HEK293 (cell line): ENCODE measurements around the gene LRRC37A2.
"Not testable (repeated sequence)": the region's sequence is repeated elsewhere in the genome, so short reads cannot be mapped to it uniquely, and the experiment has no call there.

Experiments used
- CTCF ChIA-PET: fragments of 350-600 bp; formaldehyde crosslinking; extraction: SDS; loops from one replicate; lab custom pipeline; 2021; ENCODE audit warnings: antibody characterized with exemption; lab: Yijun Ruan, JAX
- POLR2A ChIA-PET: fragments of 300-600 bp; formaldehyde crosslinking; extraction: SDS; loops from one replicate; lab custom pipeline; 2020; ENCODE audit warnings: antibody characterized with exemption, inconsistent platforms; lab: Yijun Ruan, JAX
- H3K27ac ChIP-seq: fragments of 200-500 bp; sonication (Bioruptor generic); 2 replicates; pipeline ENCODE4 v1.5.1; 2014; ENCODE audit warnings: low read depth, low read length, control low read depth, inconsistent platforms; ENCODE audit errors: extremely low read depth
- H3K36me3 ChIP-seq, 2 experiments: fragments of 200-500 bp in 1 of 2; sonication (Bioruptor generic) in 1 of 2; 1 replicate in 1 of 2; 2 replicates in 1 of 2; pipeline ENCODE4 v1.5.1; 2014 to 2017; ENCODE audit warnings: inconsistent platforms in 2 of 2, low read length in 2 of 2; ENCODE audit not compliant: control insufficient read depth in 2 of 2, insufficient read depth in 1 of 2
- H3K4me1 ChIP-seq: fragments of 200-500 bp; sonication (Bioruptor generic); 2 replicates; pipeline ENCODE4 v1.5.1; 2014; ENCODE audit warnings: mild to moderate bottlenecking, low read length, inconsistent platforms; ENCODE audit not compliant: control insufficient read depth, insufficient read depth
- H3K4me3 ChIP-seq: 2 replicates; pipeline ENCODE4 v1.5.1; 2011; ENCODE audit warnings: low read depth, mild to moderate bottlenecking, control low read depth, low read length, moderate library complexity
- H3K9me3 ChIP-seq: fragments of 200-500 bp; sonication (Bioruptor generic); 2 replicates; pipeline ENCODE4 v1.5.1; 2014; ENCODE audit warnings: low read depth, low read length, inconsistent platforms; ENCODE audit not compliant: control insufficient read depth, insufficient read depth

Gene LRRC37A2

GRCh38 chr17:46559155-46559554 lies 46.9 kb downstream of the LRRC37A2 start:
- H3K36me3 ChIP-seq, H3K27ac ChIP-seq, CTCF ChIA-PET, H3K4me3 ChIP-seq, H3K4me1 ChIP-seq, H3K9me3 ChIP-seq, POLR2A ChIA-PET: not testable (repeated sequence)

DNA sequence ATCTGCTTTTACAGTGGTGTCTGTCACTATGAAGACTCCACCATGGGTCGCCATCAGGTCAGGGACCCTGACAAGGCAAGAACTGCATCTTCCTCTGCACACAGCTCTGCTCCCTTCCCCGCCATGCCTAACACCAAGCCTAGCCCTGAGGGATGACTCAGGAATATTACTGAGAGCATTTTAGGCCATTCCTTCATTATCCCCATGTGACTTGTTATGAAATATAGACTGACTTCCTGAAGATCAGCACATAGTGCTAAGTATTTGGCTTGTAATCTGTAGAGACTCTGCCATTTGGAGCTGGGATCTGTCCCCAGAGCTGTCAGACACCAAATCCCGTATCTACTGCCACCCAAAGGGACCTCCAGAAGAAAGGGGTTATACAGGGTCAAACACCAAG lies 47.8 kb downstream of the LRRC37A2 start:
- H3K4me1 ChIP-seq, H3K36me3 ChIP-seq, H3K9me3 ChIP-seq, CTCF ChIA-PET, POLR2A ChIA-PET, H3K4me3 ChIP-seq, H3K27ac ChIP-seq: not testable (repeated sequence)

DNA sequence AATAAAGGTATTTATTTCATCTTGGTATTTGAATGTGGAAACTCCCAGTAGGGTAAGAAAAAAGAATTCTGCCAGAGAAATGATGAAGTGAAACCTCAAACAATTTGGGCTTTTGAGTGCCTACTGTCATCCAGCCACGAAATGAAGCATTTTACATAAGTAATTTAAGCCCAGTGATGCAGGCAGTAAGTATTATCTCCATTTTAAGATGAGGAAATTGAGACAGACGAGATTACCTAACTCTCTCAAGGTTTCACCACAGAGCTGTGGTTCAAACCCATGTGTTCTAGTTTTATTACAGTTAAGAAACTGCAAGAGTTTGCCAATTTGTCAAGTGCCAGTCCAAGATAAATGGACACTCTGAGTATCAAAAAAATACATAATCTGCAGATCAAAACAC lies 54.0 kb downstream of the LRRC37A2 start:
- H3K4me3 ChIP-seq, H3K4me1 ChIP-seq: not testable (repeated sequence)

GRCh38 chr17:46566980-46567379 lies 54.7 kb downstream of the LRRC37A2 start:
- H3K27ac ChIP-seq, H3K9me3 ChIP-seq, H3K4me3 ChIP-seq, CTCF ChIA-PET, H3K4me1 ChIP-seq, POLR2A ChIA-PET, H3K36me3 ChIP-seq: not testable (repeated sequence)

More for the DNA sequence above, 54.0 kb downstream of the LRRC37A2 start:
- H3K36me3 ChIP-seq, POLR2A ChIA-PET, CTCF ChIA-PET, H3K9me3 ChIP-seq, H3K27ac ChIP-seq: not testable (repeated sequence)

GRCh38 chr17:46571796-46572195 lies 59.5 kb downstream of the LRRC37A2 start:
- POLR2A ChIA-PET, H3K4me3 ChIP-seq, H3K4me1 ChIP-seq, CTCF ChIA-PET, H3K27ac ChIP-seq, H3K9me3 ChIP-seq, H3K36me3 ChIP-seq: not testable (repeated sequence)

DNA sequence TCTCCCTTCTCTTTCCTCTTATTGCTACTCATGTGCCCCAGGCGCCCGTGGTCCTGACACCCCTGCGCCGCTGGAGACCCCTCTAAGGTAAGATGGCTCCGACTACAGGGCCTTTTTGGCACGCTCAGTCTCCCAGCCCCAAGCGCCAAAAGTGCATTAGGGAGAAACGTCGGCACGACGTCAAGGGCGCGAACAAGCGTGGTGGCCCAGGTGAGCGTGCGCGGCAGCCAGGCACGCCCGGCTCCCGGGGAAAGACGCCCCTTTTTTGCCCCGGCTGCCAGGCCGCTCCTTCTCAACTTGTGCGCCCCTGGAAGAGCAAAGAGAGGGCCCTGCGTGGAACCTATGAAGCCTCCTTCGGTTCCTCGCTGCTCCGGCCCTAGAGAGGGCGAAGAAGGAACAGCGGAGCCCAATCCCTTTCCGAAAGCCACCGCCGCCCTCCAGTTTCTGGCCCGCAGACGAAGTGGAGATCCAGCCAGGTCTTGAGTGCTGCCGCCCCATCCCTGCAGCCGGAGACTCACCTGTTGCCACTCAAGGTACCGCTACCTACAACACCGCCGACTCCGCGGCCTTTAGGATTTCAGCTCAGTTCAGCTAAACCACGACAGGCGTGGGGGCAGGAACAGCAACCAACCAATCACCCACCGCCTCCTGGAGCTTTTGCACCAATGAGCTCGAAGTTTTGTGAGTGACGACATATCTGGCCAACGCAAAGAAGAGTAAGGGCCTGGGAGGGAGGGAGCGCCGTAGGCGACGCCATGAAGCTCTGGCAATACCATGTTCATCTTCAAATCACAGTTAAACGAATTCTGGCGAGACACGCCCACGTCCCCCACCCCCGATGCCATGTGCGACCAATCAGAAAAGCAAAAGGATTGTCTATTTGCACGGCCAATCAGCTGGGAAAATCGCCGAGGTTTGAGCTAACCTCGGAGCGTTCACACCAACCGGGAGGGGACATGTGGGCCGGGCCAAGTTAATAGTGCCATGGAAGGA lies 67.1 kb downstream of the LRRC37A2 start, which contains the start of gene ARL17A:
Gene ARL17A, minus strand, starts transcription at position 609 of the 993 bp plus-strand sequence. CDS start 3,369 bp downstream, outside the sequence.
- CTCF ChIA-PET, H3K4me1 ChIP-seq, H3K36me3 ChIP-seq, POLR2A ChIA-PET, H3K4me3 ChIP-seq, H3K27ac ChIP-seq, H3K9me3 ChIP-seq: not testable (repeated sequence)

DNA sequence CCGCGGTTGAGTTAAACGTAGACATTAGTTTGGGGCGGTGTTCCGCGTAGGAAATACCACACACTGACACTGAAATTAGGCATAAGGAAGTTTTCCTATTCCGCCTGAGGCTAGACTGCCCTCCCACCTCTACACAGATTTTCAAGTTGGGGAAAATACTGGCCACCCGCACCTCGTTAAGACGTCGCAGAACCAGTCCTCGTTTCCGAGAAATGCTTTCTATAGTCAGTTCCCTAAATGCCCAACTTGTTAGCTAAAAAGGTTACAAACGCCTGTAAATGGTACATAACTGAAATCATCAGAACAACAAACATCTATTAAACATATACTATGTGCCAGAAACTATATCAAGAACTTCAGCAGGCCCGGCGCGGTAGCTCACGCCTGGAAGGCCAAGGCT lies 67.8 kb downstream of the LRRC37A2 start:
- H3K9me3 ChIP-seq, H3K27ac ChIP-seq, CTCF ChIA-PET, H3K36me3 ChIP-seq, POLR2A ChIA-PET, H3K4me3 ChIP-seq, H3K4me1 ChIP-seq: not testable (repeated sequence)

GRCh38 chr17:46585444-46585843 lies 73.2 kb downstream of the LRRC37A2 start:
- H3K36me3 ChIP-seq, H3K27ac ChIP-seq, CTCF ChIA-PET, H3K4me1 ChIP-seq, H3K4me3 ChIP-seq, H3K9me3 ChIP-seq, POLR2A ChIA-PET: not testable (repeated sequence)

DNA sequence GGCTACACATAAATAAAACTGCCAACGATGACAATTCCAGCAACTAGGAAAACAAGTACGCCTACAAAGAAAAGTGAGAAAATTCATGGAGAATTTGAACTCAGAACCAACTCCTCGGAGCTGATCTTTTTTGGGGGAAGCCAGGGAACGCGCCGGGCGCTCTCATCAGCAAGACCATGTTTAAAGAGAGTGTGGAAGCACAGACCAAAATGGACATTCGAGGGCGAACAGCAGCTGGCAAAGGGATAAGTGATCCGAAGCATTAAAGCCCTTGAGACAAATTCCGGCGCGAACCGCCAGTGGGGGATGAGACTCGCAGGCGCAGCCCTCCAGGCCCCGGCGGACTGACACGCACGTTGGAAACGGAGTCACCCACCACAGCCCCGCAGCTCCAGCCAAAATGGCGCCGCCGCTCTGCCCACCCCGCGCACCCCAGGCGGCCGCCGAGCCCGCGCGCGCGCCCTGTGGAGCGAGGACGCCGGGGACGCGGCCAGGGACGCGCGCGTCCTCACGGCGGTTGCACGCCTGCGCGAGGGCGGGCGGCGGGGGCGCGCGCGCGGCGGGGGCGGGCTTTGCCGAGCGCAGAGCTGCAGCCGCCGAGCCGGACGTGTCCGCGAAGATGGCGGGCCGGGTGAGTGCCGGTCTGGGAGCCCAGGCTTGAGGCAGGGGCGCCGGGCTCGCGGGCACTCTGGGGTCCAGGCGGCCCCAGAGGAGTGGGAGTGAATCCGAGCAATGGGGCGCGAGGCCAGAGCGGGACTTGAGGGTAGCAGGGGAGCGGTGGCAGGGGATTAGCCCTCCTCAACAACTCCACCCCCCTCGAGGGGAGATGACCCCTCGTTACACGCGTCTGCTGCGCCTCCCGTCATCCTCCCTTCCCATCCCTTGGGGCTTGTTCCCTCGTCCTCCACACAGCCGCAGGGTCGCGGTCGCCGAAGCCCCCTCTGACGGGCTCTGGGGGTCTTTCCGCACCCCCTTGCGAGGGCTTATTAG lies 78.2 kb downstream of the LRRC37A2 start, which contains the start of gene NSF:
Gene NSF, plus strand, starts transcription at position 513 of the 990 bp plus-strand sequence. Its CDS starts 107 bp downstream, at position 620.
- H3K27ac ChIP-seq, CTCF ChIA-PET, H3K36me3 ChIP-seq, H3K4me3 ChIP-seq, H3K9me3 ChIP-seq, POLR2A ChIA-PET, H3K4me1 ChIP-seq: not testable (repeated sequence)

GRCh38 chr17:46591332-46591731 lies 79.1 kb downstream of the LRRC37A2 start:
- H3K4me3 ChIP-seq, CTCF ChIA-PET, H3K9me3 ChIP-seq, H3K36me3 ChIP-seq, POLR2A ChIA-PET, H3K4me1 ChIP-seq, H3K27ac ChIP-seq: not testable (repeated sequence)
